Keratinocyte (primary cell): ENCODE measurements around the gene CNGA4. TPM values are rescaled to one million over a fixed set of nuclear protein-coding genes. Genes with fewer than 3 reads are reported as not detected.

ENCODE experiments used
- DNase-seq: peaks from one replicate; pipeline ENCODE4 v3.0.0-alpha.2; 2011; ENCODE audit warnings: low read depth, missing footprints, low spot score
- FAIRE-seq: peaks from 2 replicates; lab custom pipeline; 2011; peaks lifted over from hg19 to GRCh38; lab: Jason Lieb, UNC
- H2AFZ ChIP-seq: 2 replicates; pipeline ENCODE4 v1.6.0; 2012; ENCODE audit warnings: low read length, control low read depth, inconsistent platforms; ENCODE audit not compliant: control insufficient read depth
- H3K27ac ChIP-seq: 2 replicates; pipeline ENCODE4 v1.5.1; 2011; ENCODE audit warnings: low read length; ENCODE audit not compliant: control insufficient read depth, insufficient read depth
- H3K27me3 ChIP-seq: 3 replicates; pipeline ENCODE4 v1.6.0; 2011; ENCODE audit warnings: low read length; ENCODE audit not compliant: control insufficient read depth, insufficient read depth; ENCODE audit errors: extremely low read depth
- H3K36me3 ChIP-seq, 2 experiments: 2 replicates in 1 of 2; 3 replicates in 1 of 2; pipeline ENCODE4 v1.5.1; 2011; ENCODE audit warnings: low read length in 2 of 2, mild to moderate bottlenecking in 1 of 2; ENCODE audit not compliant: control insufficient read depth in 2 of 2, insufficient read depth in 2 of 2; ENCODE audit errors: extremely low read depth in 1 of 2
- H3K4me1 ChIP-seq: 3 replicates; pipeline ENCODE4 v1.5.1; 2011; ENCODE audit warnings: low read length; ENCODE audit not compliant: control insufficient read depth, insufficient read depth; ENCODE audit errors: extremely low read depth
- H3K4me2 ChIP-seq: 3 replicates; pipeline ENCODE4 v1.6.0; 2011; ENCODE audit warnings: low read depth, low read length; ENCODE audit not compliant: control insufficient read depth, insufficient read depth; ENCODE audit errors: extremely low read depth
- H3K4me3 ChIP-seq, 3 experiments: fragments of 200-600 bp in 1 of 3; sonication (generic) in 1 of 3; 2 replicates in 2 of 3; 3 replicates in 1 of 3; pipeline ENCODE4 v1.5.1; 2011 to 2016; ENCODE audit warnings: low read length in 3 of 3, mild to moderate bottlenecking in 3 of 3, control low read depth in 2 of 3, inconsistent platforms in 1 of 3, low read depth in 1 of 3, mixed read lengths in 1 of 3, mixed run types in 1 of 3, moderate library complexity in 1 of 3; ENCODE audit not compliant: control insufficient read depth in 2 of 3, insufficient read depth in 2 of 3; ENCODE audit errors: extremely low read depth in 1 of 3
- H3K79me2 ChIP-seq: 2 replicates; pipeline ENCODE4 v1.6.0; 2012; ENCODE audit warnings: low read length; ENCODE audit not compliant: control insufficient read depth, insufficient read depth
- H3K9ac ChIP-seq: 3 replicates; pipeline ENCODE4 v1.6.0; 2011; ENCODE audit warnings: low read length; ENCODE audit not compliant: control insufficient read depth, insufficient read depth; ENCODE audit errors: extremely low read depth
- H3K9me1 ChIP-seq: 3 replicates; pipeline ENCODE4 v1.6.0; 2011; ENCODE audit warnings: low read length; ENCODE audit not compliant: control insufficient read depth, insufficient read depth; ENCODE audit errors: extremely low read depth
- H3K9me3 ChIP-seq: 2 replicates; pipeline ENCODE4 v1.5.1; 2012; ENCODE audit warnings: low read depth, low read length; ENCODE audit not compliant: control insufficient read depth
- H4K20me1 ChIP-seq: 3 replicates; pipeline ENCODE4 v1.6.0; 2011; ENCODE audit warnings: low read length; ENCODE audit not compliant: control insufficient read depth, insufficient read depth; ENCODE audit errors: extremely low read depth
- CTCF ChIP-seq, 3 experiments: IDR thresholded peaks in 1 of 3; conservative IDR thresholded peaks in 1 of 3; optimal IDR thresholded peaks in 1 of 3; 2 replicates in 2 of 3; 3 replicates in 1 of 3; pipeline versions ENCODE3 to v1.5.1; 2011; ENCODE audit warnings: low read length in 3 of 3, mild to moderate bottlenecking in 3 of 3, moderate library complexity in 2 of 3, control low read depth in 1 of 3, inconsistent platforms in 1 of 3; ENCODE audit not compliant: insufficient read depth in 2 of 3; ENCODE audit errors: extremely low read depth in 1 of 3
- EZH2 ChIP-seq: IDR thresholded peaks from one replicate; pipeline ENCODE4 v1.6.1; 2012; ENCODE audit warnings: inconsistent platforms, mild to moderate bottlenecking, low read length, moderate library complexity
- dilution Hi-C: fragments of 300-500 bp; cut with MboI; formaldehyde crosslinking; loops from one replicate; pipeline ENCODE4 v1.7.0; 2020; ENCODE audit warnings: low sequenced_read_pairs; ENCODE audit not compliant: extremely low pct_ligation_motif_present
- polyA plus RNA-seq, 5 experiments: library from polyadenylated mRNA; depleted of rRNA in 3 of 5; stranded (reverse) in 3 of 5; stranded (forward) in 1 of 5; unstranded in 1 of 5; fragments of >200 nt; gene quantifications; 1 replicate in 1 of 5; 2 replicates in 3 of 5; 3 replicates in 1 of 5; pipeline versions ENCODE4 v1.2.1 to v1.2.3, GENCODE V29; 2011 to 2012; ENCODE audit warnings: missing spikeins in 2 of 5, low read depth in 1 of 5, low replicate concordance in 1 of 5

Gene CNGA4
- polyA plus RNA-seq, 1 donor (not counting 4 experiments of a cell fraction or from before 2014, with no cell fraction given): 0.09 TPM

GRCh38 chr11:6283453-6284023, 44.6 kb downstream of the CNGA4 start:
- Histone ChIP-seq H4K20me1 (no peaks in the 10 kb centered on the region), H3K9ac (no peak overlapping the region), H3K4me3 (no peak overlapping the region), H3K4me1 (peaks cover 11% of the 10 kb centered on the region), H3K9me3 (no peaks in the 10 kb centered on the region), H3K27me3 (no peaks in the 10 kb centered on the region), H3K27ac (no peak overlapping the region), H3K36me3 (no peaks in the 10 kb centered on the region), H3K4me2 (no peak overlapping the region), H2AFZ (no peak overlapping the region), H3K9me1 (no peaks in the 10 kb centered on the region), H3K79me2 (no peaks in the 10 kb centered on the region)
- TF ChIP-seq CTCF (optimal IDR thresholded peaks at IDR 0.05 in 1 of 3, IDR thresholded peaks at IDR 0.05 in 1 of 3, conservative IDR thresholded peaks at IDR 0.05 in 1 of 3; ENCODE audit: extremely low read depth in 1 of 3, insufficient read depth in 2 of 3, low read length in 3 of 3) (no peak), EZH2 (no peak)
- dilution Hi-C loops: no loop called here
- FAIRE-seq (no peak), DNase-seq (no peak)

- Histone ChIP-seq H3K27me3 (no peaks in the 10 kb centered on the region), H3K36me3 (no peaks in the 10 kb centered on the region), H3K27ac (no peak overlapping the region), H2AFZ (no peak overlapping the region), H3K9me3 (no peaks in the 10 kb centered on the region), H4K20me1 (no peaks in the 10 kb centered on the region), H3K4me1 (peaks cover 18% of the 10 kb centered on the region), H3K9me1 (no peaks in the 10 kb centered on the region), H3K4me3 (no peak overlapping the region), H3K9ac (no peak overlapping the region), H3K79me2 (no peaks in the 10 kb centered on the region), H3K4me2 (no peak overlapping the region)
- TF ChIP-seq EZH2 (no peak), CTCF (optimal IDR thresholded peaks at IDR 0.05 in 1 of 3, IDR thresholded peaks at IDR 0.05 in 1 of 3, conservative IDR thresholded peaks at IDR 0.05 in 1 of 3; ENCODE audit: extremely low read depth in 1 of 3, insufficient read depth in 2 of 3, low read length in 3 of 3) (no peak)
- FAIRE-seq (no peak), DNase-seq (no peak)
- dilution Hi-C loops: no loop called here
These were observed 45.4 kb downstream of the CNGA4 start for GRCh38 chr11:6284250-6284649.
